IPS DF 6.9 (cell line): ENCODE results near the gene L2HGDH.

Experiments used
- DNase-seq: peaks from one replicate; pipeline ENCODE4 v3.0.0-alpha.2; 2013; ENCODE audit warnings: low read depth, low spot score
- H3K27ac ChIP-seq: one replicate; pipeline ENCODE4 v1.5.1; 2013; ENCODE audit warnings: low read length, control low read depth
- H3K27me3 ChIP-seq: 2 replicates; pipeline ENCODE4 v1.6.1; 2013; ENCODE audit warnings: mild to moderate bottlenecking, low read length; ENCODE audit not compliant: control insufficient read depth, insufficient read depth
- H3K36me3 ChIP-seq: 2 replicates; pipeline ENCODE4 v1.6.1; 2013; ENCODE audit warnings: low read length; ENCODE audit not compliant: control insufficient read depth, insufficient read depth
- H3K4me1 ChIP-seq: 2 replicates; pipeline ENCODE4 v1.6.1; 2013; ENCODE audit warnings: low read length; ENCODE audit not compliant: control insufficient read depth, insufficient read depth
- H3K4me3 ChIP-seq: 2 replicates; pipeline ENCODE4 v1.5.1; 2013; ENCODE audit warnings: mild to moderate bottlenecking, low read length
- H3K9me3 ChIP-seq: 2 replicates; pipeline ENCODE4 v1.6.1; 2013; ENCODE audit warnings: low read length, inconsistent platforms; ENCODE audit not compliant: control insufficient read depth, insufficient read depth
- WGBS: extraction: QIAGEN DNeasy Blood & Tissue Kit; methylation state at CpG from one replicate; pipeline ENCODE4 v1.1.7; 2013; ENCODE audit warnings: mixed read lengths, missing lambda C conversion rate; ENCODE audit not compliant: insufficient read length, insufficient coverage; 5-methylcytosine and 5-hydroxymethylcytosine counted together

L2HGDH gene

GRCh38 chr14:50340045-50340444, 28.0 kb upstream of the L2HGDH start:
- no CpG with 5 or more reads among the region's 5 CpGs for WGBS
- Histone ChIP-seq H3K27ac (no peak overlapping the region), H3K27me3 (no peaks in the 10 kb centered on the region), H3K4me1 (peaks cover 3% of the 10 kb centered on the region; the same call in 1 of the 2 replicates), H3K36me3 (no peaks in the 10 kb centered on the region), H3K9me3 (no peaks in the 10 kb centered on the region), H3K4me3 (no peak overlapping the region)
- no peak for DNase-seq

- no CpG with 5 or more reads among the region's 3 CpGs for WGBS
- no peak for DNase-seq
Measured at GRCh38 chr14:50339178-50339804, 27.3 kb upstream of the L2HGDH start.

GRCh38 chr14:50338587-50338986, 26.6 kb upstream of the L2HGDH start:
- DNase-seq = no peak
- no peaks in the 10 kb centered on the region for H3K36me3 ChIP-seq
- no CpG with 5 or more reads among the region's 2 CpGs for WGBS
- H3K27ac ChIP-seq = no peak overlapping the region
- peaks cover 3% of the 10 kb centered on the region; the same call in 1 of the 2 replicates for H3K4me1 ChIP-seq
- no peaks in the 10 kb centered on the region for H3K27me3 ChIP-seq
- no peaks in the 10 kb centered on the region for H3K9me3 ChIP-seq
- no peak overlapping the region for H3K4me3 ChIP-seq

More at GRCh38 chr14:50339178-50339804, 27.3 kb upstream of the L2HGDH start:
- Histone ChIP-seq H3K27ac (no peak overlapping the region), H3K9me3 (no peaks in the 10 kb centered on the region), H3K4me1 (peaks cover 3% of the 10 kb centered on the region; the same call in 1 of the 2 replicates), H3K4me3 (no peak overlapping the region), H3K36me3 (no peaks in the 10 kb centered on the region), H3K27me3 (no peaks in the 10 kb centered on the region)

- DNase-seq = no peak
- H3K27ac ChIP-seq = no peak overlapping the region
Measured at GRCh38 chr14:50335989-50336824, 24.2 kb upstream of the L2HGDH start.

GRCh38 chr14:50335389-50335788, 23.4 kb upstream of the L2HGDH start:
- no peak overlapping the region for H3K4me3 ChIP-seq
- no peaks in the 10 kb centered on the region for H3K27me3 ChIP-seq
- WGBS = no CpG with 5 or more reads among the region's 7 CpGs
- DNase-seq = no peak
- no peaks in the 10 kb centered on the region for H3K9me3 ChIP-seq
- H3K36me3 ChIP-seq = no peaks in the 10 kb centered on the region
- no peaks in the 10 kb centered on the region for H3K4me1 ChIP-seq
- H3K27ac ChIP-seq = no peak overlapping the region

More at GRCh38 chr14:50335989-50336824, 24.2 kb upstream of the L2HGDH start:
- H3K36me3 ChIP-seq = no peaks in the 10 kb centered on the region
- no peak overlapping the region for H3K4me3 ChIP-seq
- no peaks in the 10 kb centered on the region for H3K27me3 ChIP-seq
- H3K4me1 ChIP-seq = no peaks in the 10 kb centered on the region
- no peaks in the 10 kb centered on the region for H3K9me3 ChIP-seq
- no CpG with 5 or more reads among the region's 7 CpGs for WGBS

- H3K36me3 ChIP-seq = no peaks in the 10 kb centered on the region; the same call in 1 of the 2 replicates
- no peak overlapping the region for H3K27ac ChIP-seq
- DNase-seq = no peak
- no peaks in the 10 kb centered on the region for H3K4me1 ChIP-seq
- no peaks in the 10 kb centered on the region for H3K9me3 ChIP-seq
- H3K4me3 ChIP-seq = no peak overlapping the region
- no peaks in the 10 kb centered on the region for H3K27me3 ChIP-seq
- WGBS = no CpG with 5 or more reads among the region's 8 CpGs
Measured at GRCh38 chr14:50334211-50334610, 22.2 kb upstream of the L2HGDH start.

GRCh38 chr14:50333014-50333509, 21.0 kb upstream of the L2HGDH start:
- no CpG with 5 or more reads among the region's 3 CpGs for WGBS
- no peaks in the 10 kb centered on the region for H3K4me1 ChIP-seq
- no peaks in the 10 kb centered on the region; the same call in 1 of the 2 replicates for H3K36me3 ChIP-seq
- no peak overlapping the region for H3K27ac ChIP-seq
- no peaks in the 10 kb centered on the region for H3K9me3 ChIP-seq
- H3K27me3 ChIP-seq = no peaks in the 10 kb centered on the region
- DNase-seq = no peak
- H3K4me3 ChIP-seq = no peak overlapping the region

GRCh38 chr14:50331596-50331995, 19.6 kb upstream of the L2HGDH start:
- Histone ChIP-seq H3K4me3 (no peak overlapping the region), H3K36me3 (no peaks in the 10 kb centered on the region; the same call in 1 of the 2 replicates), H3K9me3 (no peaks in the 10 kb centered on the region), H3K4me1 (no peaks in the 10 kb centered on the region), H3K27me3 (no peaks in the 10 kb centered on the region), H3K27ac (no peak overlapping the region)
- no peak for DNase-seq

- H3K4me3 ChIP-seq = no peak overlapping the region
- H3K36me3 ChIP-seq = no peaks in the 10 kb centered on the region
- H3K4me1 ChIP-seq = no peaks in the 10 kb centered on the region
- no peak overlapping the region for H3K27ac ChIP-seq
- no peaks in the 10 kb centered on the region for H3K9me3 ChIP-seq
- no peak for DNase-seq
- no peaks in the 10 kb centered on the region for H3K27me3 ChIP-seq
- WGBS = no CpG with 5 or more reads among the region's 9 CpGs
Measured at GRCh38 chr14:50321009-50321660, 9.1 kb upstream of the L2HGDH start.

- Histone ChIP-seq H3K4me3 (no peak overlapping the region), H3K9me3 (no peaks in the 10 kb centered on the region), H3K27me3 (no peaks in the 10 kb centered on the region), H3K27ac (no peak overlapping the region), H3K36me3 (no peaks in the 10 kb centered on the region), H3K4me1 (no peaks in the 10 kb centered on the region)
- no peak for DNase-seq
- WGBS = no CpG with 5 or more reads among the region's 8 CpGs
Measured at GRCh38 chr14:50320283-50320682, 8.3 kb upstream of the L2HGDH start.
